Endothelial cell (in vitro differentiated cells): ENCODE results near the gene NKX6-2. TPM values are rescaled to one million over a fixed set of nuclear protein-coding genes. Genes with fewer than 3 reads are reported as not detected.
A peak's percentile ranks its signal among the peaks of the same experiment; 100 is the strongest.

Source experiments
- DNase-seq: peaks from one replicate; pipeline ENCODE4 v3.0.0; 2021; ENCODE audit warnings: low spot score
- H3K27ac Mint-ChIP-seq: one replicate; pipeline ENCODE4 v1.8.0; 2021; ENCODE audit warnings: mixed read lengths, inconsistent platforms; ENCODE audit not compliant: unreplicated experiment
- H3K27me3 Mint-ChIP-seq: one replicate; pipeline ENCODE4 v1.8.0; 2021; ENCODE audit warnings: mild to moderate bottlenecking, moderate library complexity, mixed read lengths, inconsistent platforms; ENCODE audit not compliant: unreplicated experiment
- H3K36me3 Mint-ChIP-seq: one replicate; pipeline ENCODE4 v1.8.0; 2021; ENCODE audit warnings: mild to moderate bottlenecking, low read depth, mixed read lengths, inconsistent platforms; ENCODE audit not compliant: unreplicated experiment
- H3K4me1 Mint-ChIP-seq: one replicate; pipeline ENCODE4 v1.8.0; 2021; ENCODE audit warnings: mild to moderate bottlenecking, mixed read lengths, inconsistent platforms; ENCODE audit not compliant: unreplicated experiment
- H3K4me3 Mint-ChIP-seq: one replicate; pipeline ENCODE4 v1.8.0; 2021; ENCODE audit warnings: mild to moderate bottlenecking, mixed read lengths, inconsistent platforms; ENCODE audit not compliant: unreplicated experiment
- H3K9me3 Mint-ChIP-seq: one replicate; pipeline ENCODE4 v1.8.0; 2021; ENCODE audit warnings: mixed read lengths, inconsistent platforms; ENCODE audit not compliant: unreplicated experiment
- CTCF ChIP-seq: fragments of 200-600 bp; sonication (generic); IDR thresholded peaks from one replicate; pipeline ENCODE4 v1.5.0; 2021; ENCODE audit warnings: antibody characterized with exemption; ENCODE audit not compliant: unreplicated experiment
- total RNA-seq: library from RNA; stranded (reverse); fragmentation: NEBNext Ultra II Directional; extraction: Animal tissue kit (Norgen Biotek cat#: 25700); gene quantifications from one replicate; pipeline ENCODE4 v1.2.1, GENCODE V29; 2021; ENCODE audit not compliant: unreplicated experiment

The NKX6-2 gene
- total RNA-seq, 1 donor from 2014 or later, result not detected

- no peak overlapping the region for H3K4me3 Mint-ChIP-seq
Observed at GRCh38 chr10:132783165-132783939, 2.6 kb downstream of the NKX6-2 start.

GRCh38 chr10:132781556-132781955, 4.4 kb downstream of the NKX6-2 start:
- no peaks in the 10 kb centered on the region for H3K9me3 Mint-ChIP-seq
- no peak overlapping the region for H3K27ac Mint-ChIP-seq
- no peak for TF ChIP-seq CTCF
- peaks cover 2% of the 10 kb centered on the region for H3K4me1 Mint-ChIP-seq
- peaks cover 11% of the 10 kb centered on the region for H3K27me3 Mint-ChIP-seq
- H3K36me3 Mint-ChIP-seq, result peaks cover 25% of the 10 kb centered on the region
- peak overlapping the region; percentile 65 for H3K4me3 Mint-ChIP-seq
- no peak for DNase-seq

More at GRCh38 chr10:132783165-132783939, 2.6 kb downstream of the NKX6-2 start:
- TF ChIP-seq CTCF, result no peak
- no peaks in the 10 kb centered on the region for H3K9me3 Mint-ChIP-seq
- DNase-seq, result no peak
- H3K36me3 Mint-ChIP-seq, result peaks cover 25% of the 10 kb centered on the region
- peaks cover 2% of the 10 kb centered on the region for H3K4me1 Mint-ChIP-seq
- H3K27ac Mint-ChIP-seq, result peak overlapping the region; percentile 42
- peaks cover 9% of the 10 kb centered on the region for H3K27me3 Mint-ChIP-seq

- Mint-ChIP-seq H3K36me3 (peaks cover 25% of the 10 kb centered on the region), H3K9me3 (no peaks in the 10 kb centered on the region), H3K4me3 (no peak overlapping the region), H3K27ac (no peak overlapping the region), H3K4me1 (peaks cover 2% of the 10 kb centered on the region), H3K27me3 (peaks cover 14% of the 10 kb centered on the region)
- no peak for TF ChIP-seq CTCF
- no peak for DNase-seq
Observed at GRCh38 chr10:132780356-132780755, 5.6 kb downstream of the NKX6-2 start.

- Mint-ChIP-seq H3K9me3 (no peaks in the 10 kb centered on the region), H3K27me3 (peaks cover 14% of the 10 kb centered on the region), H3K4me1 (peaks cover 2% of the 10 kb centered on the region), H3K36me3 (peaks cover 25% of the 10 kb centered on the region), H3K4me3 (no peak overlapping the region), H3K27ac (no peak overlapping the region)
- no peak for TF ChIP-seq CTCF
- DNase-seq, result no peak
Observed at GRCh38 chr10:132779549-132780294, 6.2 kb downstream of the NKX6-2 start.

- Mint-ChIP-seq H3K27me3 (peaks cover 10% of the 10 kb centered on the region), H3K4me3 (no peak overlapping the region), H3K36me3 (peaks cover 12% of the 10 kb centered on the region), H3K4me1 (no peaks in the 10 kb centered on the region), H3K9me3 (no peaks in the 10 kb centered on the region), H3K27ac (no peak overlapping the region)
- no peak for DNase-seq
- no peak for TF ChIP-seq CTCF
Observed at GRCh38 chr10:132777441-132777840, 8.5 kb downstream of the NKX6-2 start.
